BLaER1 treated with 17β-estradiol and CSF1 and Interleukin-3, amounts not matched to agents 10 nM and 100 nM (cell line): ENCODE results near the gene FAF1.

Source experiments
- H3K27ac ChIP-seq, 11 experiments: shearing (Covaris generic); formaldehyde crosslinking; 2 replicates each; pipeline ENCODE4 v1.8.1; 2022
- H3K27me3 ChIP-seq, 11 experiments: shearing (Covaris generic); formaldehyde crosslinking; 2 replicates each; pipeline ENCODE4 v1.8.1; 2022
- H3K36me3 ChIP-seq, 11 experiments: shearing (Covaris generic); formaldehyde crosslinking; 2 replicates each; pipeline ENCODE4 v1.8.1; 2022
- H3K4me1 ChIP-seq, 10 experiments: shearing (Covaris generic); formaldehyde crosslinking; 2 replicates each; pipeline ENCODE4 v1.8.1; 2022
- H3K4me2 ChIP-seq, 11 experiments: shearing (Covaris generic); formaldehyde crosslinking; 2 replicates each; pipeline ENCODE4 v1.8.1; 2022
- H3K4me3 ChIP-seq, 10 experiments: shearing (Covaris generic); formaldehyde crosslinking; 2 replicates each; pipeline ENCODE4 v1.8.1; 2022
- H3K9ac ChIP-seq, 11 experiments: shearing (Covaris generic); formaldehyde crosslinking; 2 replicates each; pipeline ENCODE4 v1.8.1; 2022
- H3K9me3 ChIP-seq, 11 experiments: shearing (Covaris generic); formaldehyde crosslinking; replicated peaks in 1 of 11; 2 replicates each; pipeline ENCODE4 v1.8.1; 2022
- H4K20me1 ChIP-seq, 11 experiments: shearing (Covaris generic); formaldehyde crosslinking; 2 replicates each; pipeline ENCODE4 v1.8.1; 2022
- Cebpa-rat ChIP-seq, 11 experiments: shearing (Covaris generic); IDR thresholded peaks; 2 replicates each; pipeline ENCODE4 v1.8.1; 2022

Gene FAF1

GRCh38 chr1:50707824-50708223 is 252.2 kb downstream of the FAF1 start:
- Histone ChIP-seq H3K4me2 (no peak overlapping the region), H4K20me1 (no peaks in the 10 kb centered on the region), H3K27ac (no peak overlapping the region), H3K4me1 (no peaks in the 10 kb centered on the region), H3K9ac (no peak overlapping the region), H3K36me3 (no peaks in the 10 kb centered on the region), H3K27me3 (no peaks in the 10 kb centered on the region), H3K9me3 (no peaks in the 10 kb centered on the region), H3K4me3 (no peak overlapping the region)
- TF ChIP-seq Cebpa-rat (IDR thresholded peaks at IDR 0.05) = no peak

DNA sequence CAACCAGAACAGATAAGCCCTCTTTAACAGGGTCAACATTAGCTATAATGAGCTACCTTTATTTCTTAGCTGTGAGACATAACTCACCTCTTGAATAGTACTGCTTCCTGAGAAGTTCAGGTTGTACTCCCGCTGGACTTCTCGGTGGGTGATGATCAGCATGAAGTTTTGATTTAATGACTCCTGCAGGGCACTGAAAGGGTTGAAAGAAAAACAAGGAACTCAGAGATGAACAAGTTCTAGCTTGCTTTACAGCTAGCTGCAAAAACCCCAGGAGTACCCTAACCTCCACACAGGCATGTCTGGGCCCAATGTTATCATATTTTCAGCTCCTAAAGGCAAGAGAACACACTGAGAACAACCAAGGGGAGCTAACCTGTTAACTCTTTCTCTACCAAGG is 254.4 kb downstream of the FAF1 start:
- Histone ChIP-seq H3K4me3 (no peak overlapping the region), H4K20me1 (no peaks in the 10 kb centered on the region), H3K9ac (no peak overlapping the region), H3K27ac (no peak overlapping the region), H3K36me3 (peaks cover 0 to 6% (median 0%) of the 10 kb centered on the region in 11 experiments; a peak in 1 of 22 replicates), H3K4me2 (no peak overlapping the region), H3K4me1 (no peaks in the 10 kb centered on the region), H3K9me3 (no peaks in the 10 kb centered on the region), H3K27me3 (no peaks in the 10 kb centered on the region)
- TF ChIP-seq Cebpa-rat (IDR thresholded peaks at IDR 0.05) = no peak

DNA sequence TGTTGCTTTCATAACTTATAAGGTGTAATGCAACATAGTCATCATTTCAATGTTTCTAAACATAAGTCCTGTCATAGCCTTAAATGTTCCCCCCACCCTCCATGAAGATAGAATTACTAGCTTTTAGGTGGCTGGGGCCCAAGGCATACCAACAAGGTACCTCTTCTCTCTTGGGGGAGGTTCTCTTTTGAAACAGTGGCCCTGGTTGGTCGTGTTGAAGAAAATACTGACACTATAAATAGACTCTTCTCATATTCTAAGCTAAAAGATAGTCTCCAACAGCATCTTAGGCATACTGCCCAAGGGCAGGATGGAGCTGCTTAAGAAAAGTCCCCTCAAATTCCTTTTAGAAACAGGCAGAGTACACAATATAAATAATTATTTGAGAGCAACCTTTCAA is 255.0 kb downstream of the FAF1 start:
- no peak overlapping the region for H3K4me3 ChIP-seq
- no peaks in the 10 kb centered on the region for H3K9me3 ChIP-seq
- H3K36me3 ChIP-seq = peaks cover 0 to 6% (median 0%) of the 10 kb centered on the region in 11 experiments; a peak in 2 of 22 replicates
- no peak overlapping the region for H3K27ac ChIP-seq
- TF ChIP-seq Cebpa-rat (IDR thresholded peaks at IDR 0.05) = no peak
- no peak overlapping the region for H3K4me2 ChIP-seq
- no peak overlapping the region for H3K9ac ChIP-seq
- H3K27me3 ChIP-seq = no peaks in the 10 kb centered on the region
- H3K4me1 ChIP-seq = no peaks in the 10 kb centered on the region
- no peaks in the 10 kb centered on the region for H4K20me1 ChIP-seq

- Histone ChIP-seq H4K20me1 (no peaks in the 10 kb centered on the region), H3K27ac (no peak overlapping the region), H3K9ac (no peak overlapping the region), H3K36me3 (peaks cover 0 to 6% (median 0%) of the 10 kb centered on the region in 11 experiments; a peak in 2 of 22 replicates), H3K9me3 (no peaks in the 10 kb centered on the region), H3K4me1 (no peaks in the 10 kb centered on the region), H3K4me2 (no peak overlapping the region), H3K4me3 (no peak overlapping the region), H3K27me3 (no peaks in the 10 kb centered on the region)
- TF ChIP-seq Cebpa-rat (IDR thresholded peaks at IDR 0.05) = no peak
Observed at GRCh38 chr1:50704126-50704525, 255.9 kb downstream of the FAF1 start.

DNA sequence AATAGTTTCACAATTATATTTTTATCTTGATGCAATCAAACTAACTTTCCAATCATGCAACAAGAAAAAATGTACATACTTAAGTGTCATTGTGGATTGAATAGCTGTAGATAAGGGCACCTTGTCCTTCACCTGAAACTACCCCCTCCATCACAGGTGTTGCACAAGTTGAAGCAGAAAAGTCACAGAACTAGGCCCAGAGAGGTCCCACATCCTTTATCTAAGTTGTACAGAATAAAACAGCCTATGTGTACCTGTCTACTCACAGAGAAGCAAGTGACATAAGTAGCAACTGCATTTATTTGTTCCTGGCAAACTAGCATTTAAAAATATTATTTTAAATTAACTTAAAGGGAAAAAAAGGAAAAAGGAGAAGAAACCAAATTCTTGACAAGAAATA is 256.8 kb downstream of the FAF1 start:
- no peak overlapping the region for H3K4me3 ChIP-seq
- H3K27ac ChIP-seq = no peak overlapping the region
- no peak overlapping the region for H3K9ac ChIP-seq
- H4K20me1 ChIP-seq = no peaks in the 10 kb centered on the region
- H3K4me2 ChIP-seq = no peak overlapping the region
- no peaks in the 10 kb centered on the region for H3K27me3 ChIP-seq
- TF ChIP-seq Cebpa-rat (IDR thresholded peaks at IDR 0.05) = no peak
- H3K36me3 ChIP-seq = peaks cover 0 to 6% (median 0%) of the 10 kb centered on the region in 11 experiments; a peak in 2 of 22 replicates
- H3K9me3 ChIP-seq = no peaks in the 10 kb centered on the region
- H3K4me1 ChIP-seq = no peaks in the 10 kb centered on the region

DNA sequence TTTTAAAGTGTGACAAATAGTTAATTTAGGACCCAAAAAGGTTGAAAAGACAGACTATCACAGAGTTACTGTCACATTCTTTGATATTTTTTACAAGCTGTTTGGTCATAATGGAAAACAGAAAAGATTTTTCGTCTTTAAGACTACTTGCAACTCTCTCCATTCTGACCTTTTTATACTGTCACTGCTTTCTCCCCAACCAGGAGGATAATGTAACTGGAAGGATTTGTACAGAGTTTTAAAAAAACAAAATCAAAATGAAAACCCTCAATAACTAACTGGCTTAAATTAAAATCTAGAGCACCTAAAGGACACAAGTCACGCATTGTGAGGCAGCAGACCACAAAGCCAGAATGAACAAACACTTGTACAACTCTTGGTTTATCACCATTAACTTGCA is 257.7 kb downstream of the FAF1 start:
- TF ChIP-seq Cebpa-rat (IDR thresholded peaks at IDR 0.05) = no peak
- Histone ChIP-seq H4K20me1 (no peaks in the 10 kb centered on the region), H3K4me2 (no peak overlapping the region), H3K36me3 (peaks cover 0 to 6% (median 0%) of the 10 kb centered on the region in 11 experiments; a peak in 2 of 22 replicates), H3K4me3 (no peak overlapping the region), H3K4me1 (no peaks in the 10 kb centered on the region), H3K27ac (no peak overlapping the region), H3K9me3 (no peaks in the 10 kb centered on the region), H3K27me3 (no peaks in the 10 kb centered on the region), H3K9ac (no peak overlapping the region)

DNA sequence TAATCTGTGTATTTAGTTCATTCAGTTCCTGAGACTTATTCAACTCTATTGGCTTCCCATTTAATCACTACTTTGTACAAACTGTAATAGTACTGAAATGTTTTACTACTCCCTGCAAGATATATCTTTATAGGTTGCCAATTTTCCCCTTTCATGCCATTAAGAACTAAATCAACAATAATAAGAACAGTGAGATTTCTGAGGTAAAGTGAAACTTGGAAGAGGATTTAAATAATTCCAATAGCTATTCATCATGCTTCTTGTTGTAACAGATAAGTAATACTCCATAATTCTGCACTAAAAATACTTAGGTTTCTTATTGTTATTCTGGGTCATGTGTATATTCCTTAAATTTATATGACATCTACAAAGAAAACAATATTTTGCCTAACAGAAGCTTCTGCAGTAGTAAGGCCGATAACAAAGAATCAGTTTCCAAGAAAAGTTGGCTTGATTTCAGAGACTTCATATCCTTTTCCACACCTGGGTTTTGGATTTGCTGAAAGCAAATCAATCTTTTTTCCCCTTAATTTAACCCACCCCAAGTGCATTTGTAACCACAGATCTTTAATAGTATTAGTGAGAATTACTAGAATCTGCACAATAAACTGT is 258.3 kb downstream of the FAF1 start:
- H3K4me2 ChIP-seq = no peak overlapping the region
- H3K9ac ChIP-seq = no peak overlapping the region
- no peak overlapping the region for H3K27ac ChIP-seq
- H3K4me3 ChIP-seq = no peak overlapping the region
- no peaks in the 10 kb centered on the region for H3K27me3 ChIP-seq
- no peak for TF ChIP-seq Cebpa-rat (IDR thresholded peaks at IDR 0.05)
- no peaks in the 10 kb centered on the region for H3K4me1 ChIP-seq
- no peaks in the 10 kb centered on the region for H3K9me3 ChIP-seq
- no peaks in the 10 kb centered on the region for H4K20me1 ChIP-seq
- H3K36me3 ChIP-seq = peaks cover 0 to 6% (median 0%) of the 10 kb centered on the region in 11 experiments; a peak in 2 of 22 replicates

DNA sequence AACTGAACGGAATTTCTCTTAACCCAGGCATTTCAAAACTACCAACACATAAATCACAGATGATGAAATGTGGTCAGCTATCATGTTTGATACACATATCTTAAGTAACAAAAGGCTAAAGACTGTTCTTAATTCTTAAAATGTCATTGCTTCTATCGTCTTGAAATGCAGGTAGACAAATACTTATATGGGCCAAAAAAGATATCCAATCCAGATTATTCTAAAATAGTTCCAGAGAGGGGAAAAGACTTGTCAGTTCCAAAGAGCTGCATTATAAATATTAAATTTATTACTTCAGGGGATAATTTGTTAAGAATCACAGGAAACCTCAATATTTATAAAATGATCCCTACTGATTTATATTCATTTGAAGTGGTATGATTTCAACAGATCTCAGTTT is 259.4 kb downstream of the FAF1 start:
- Histone ChIP-seq H3K4me2 (no peak overlapping the region), H4K20me1 (no peaks in the 10 kb centered on the region), H3K9me3 (no peaks in the 10 kb centered on the region), H3K4me3 (no peak overlapping the region), H3K27ac (no peak overlapping the region), H3K9ac (no peak overlapping the region), H3K4me1 (no peaks in the 10 kb centered on the region), H3K27me3 (no peaks in the 10 kb centered on the region), H3K36me3 (peaks cover 0 to 6% (median 0%) of the 10 kb centered on the region in 11 experiments; a peak in 2 of 22 replicates)
- no peak for TF ChIP-seq Cebpa-rat (IDR thresholded peaks at IDR 0.05)

DNA sequence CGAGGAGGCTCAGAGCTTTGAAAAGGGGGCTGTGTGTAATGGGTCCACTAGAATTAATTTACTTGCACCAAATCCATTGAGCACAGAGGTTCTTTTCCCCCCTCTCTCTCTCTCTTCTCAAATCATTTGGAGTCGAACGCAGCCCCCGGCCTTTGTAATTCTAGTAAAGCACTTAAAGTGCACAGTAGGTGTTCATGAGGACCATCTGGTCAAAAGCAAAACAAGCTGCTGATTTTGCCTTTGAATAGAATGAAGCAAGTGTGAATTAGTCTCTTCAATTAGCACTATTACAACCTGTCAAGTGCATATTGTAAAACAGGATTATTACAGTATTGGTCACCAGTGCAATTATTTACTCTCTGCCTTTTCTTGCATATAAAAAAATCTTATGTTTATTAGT is 259.9 kb downstream of the FAF1 start:
- no peak overlapping the region for H3K4me3 ChIP-seq
- no peaks in the 10 kb centered on the region for H3K27me3 ChIP-seq
- H3K4me1 ChIP-seq = no peaks in the 10 kb centered on the region
- H3K9me3 ChIP-seq = no peaks in the 10 kb centered on the region
- no peak overlapping the region for H3K9ac ChIP-seq
- no peaks in the 10 kb centered on the region for H4K20me1 ChIP-seq
- no peak for TF ChIP-seq Cebpa-rat (IDR thresholded peaks at IDR 0.05)
- no peak overlapping the region for H3K4me2 ChIP-seq
- H3K27ac ChIP-seq = no peak overlapping the region
- peaks cover 0 to 6% (median 0%) of the 10 kb centered on the region in 11 experiments; a peak in 2 of 22 replicates for H3K36me3 ChIP-seq

GRCh38 chr1:50699795-50700194 is 260.3 kb downstream of the FAF1 start:
- Histone ChIP-seq H3K36me3 (peaks cover 0 to 6% (median 0%) of the 10 kb centered on the region in 11 experiments; a peak in 2 of 22 replicates), H3K9me3 (no peaks in the 10 kb centered on the region), H3K4me1 (no peaks in the 10 kb centered on the region), H4K20me1 (no peaks in the 10 kb centered on the region), H3K4me2 (no peak overlapping the region), H3K9ac (no peak overlapping the region), H3K27ac (no peak overlapping the region), H3K4me3 (no peak overlapping the region), H3K27me3 (no peaks in the 10 kb centered on the region)
- no peak for TF ChIP-seq Cebpa-rat (IDR thresholded peaks at IDR 0.05)
